ENCODE measurements around the gene TSPAN9. TPM values are rescaled to one million over a fixed set of nuclear protein-coding genes. Genes with fewer than 3 reads are reported as not detected.

Gene TSPAN9
- polyA plus RNA-seq, 2 of the 4 experiments (the other 2 are of a cell fraction): 12.4 to 16.1 TPM

DNA sequence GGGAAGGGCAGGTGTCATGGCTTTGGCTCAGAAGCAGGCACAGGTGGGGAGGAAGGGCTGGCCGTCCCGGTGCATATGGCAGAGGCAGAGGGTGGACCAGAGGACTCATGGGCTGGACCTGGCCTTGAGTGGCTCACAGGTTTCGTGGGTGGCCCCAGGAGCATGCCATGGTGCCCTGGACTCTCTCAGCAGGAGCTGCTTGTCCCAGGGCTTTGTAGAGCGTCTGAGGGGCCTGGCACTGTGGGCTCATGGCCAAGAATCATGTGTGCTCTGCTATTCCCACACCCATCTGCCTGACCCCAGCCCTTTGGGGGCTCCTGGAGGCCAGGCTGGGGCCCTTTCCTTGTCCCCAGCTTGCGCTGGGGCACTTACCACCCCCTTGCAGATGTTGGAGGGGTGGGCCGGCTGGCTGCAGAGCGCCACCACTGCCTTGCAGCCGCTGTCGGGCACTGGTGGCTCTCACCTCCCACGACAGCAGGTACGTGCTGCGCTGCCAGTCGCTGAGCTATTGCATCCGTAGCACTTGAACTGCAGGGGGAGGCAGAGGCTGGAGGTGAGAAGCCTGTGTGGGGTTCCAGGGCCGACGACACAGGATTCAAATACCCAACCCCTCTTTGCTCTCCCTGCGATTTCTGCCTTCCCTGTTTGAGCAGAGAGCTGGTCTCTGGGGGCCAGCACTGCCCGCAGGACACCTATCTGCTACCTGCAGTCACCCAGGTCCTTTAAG, 226.4 kb downstream of the TSPAN9 start:
- ChIA-PET CTCF (interaction anchor here (0.6 to 9.4 kb wide), 6 partner anchors 10 to 505 kb away, joined by 3 to 247 read pairs (median 6); no protein-coding TSS in a partner anchor), POLR2A (no interaction called here)
- TF ChIP-seq PHF8 (IDR thresholded peaks at IDR 0.05; ENCODE audit: borderline replicate concordance, low read depth) (no peak), ZSCAN20 (CRISPR knock-in tag; IDR thresholded peaks at IDR 0.05) (no peak), SREBF2 (IDR thresholded peaks at IDR 0.05) (no peak), RFX5 (IDR thresholded peaks at IDR 0.05) (no peak), MAZ (IDR thresholded peaks at IDR 0.05; ENCODE audit: borderline replicate concordance, low read depth, low read length) (no peak), FOXS1 (CRISPR knock-in tag; IDR thresholded peaks at IDR 0.05) (no peak), RNF2 (IDR thresholded peaks at IDR 0.05; ENCODE audit: borderline replicate concordance, low read depth) (no peak), HOXA7 (CRISPR knock-in tag; IDR thresholded peaks at IDR 0.05) (no peak), NR3C1 (IDR thresholded peaks at IDR 0.05) (no peak), RARB (CRISPR knock-in tag; IDR thresholded peaks at IDR 0.05) (no peak), FOSB (CRISPR knock-in tag; IDR thresholded peaks at IDR 0.05) (no peak), CHD2 (IDR thresholded peaks at IDR 0.05; ENCODE audit: low read length, partially characterized antibody) (no peak)
- TF ChIP-seq, protein P1, sequence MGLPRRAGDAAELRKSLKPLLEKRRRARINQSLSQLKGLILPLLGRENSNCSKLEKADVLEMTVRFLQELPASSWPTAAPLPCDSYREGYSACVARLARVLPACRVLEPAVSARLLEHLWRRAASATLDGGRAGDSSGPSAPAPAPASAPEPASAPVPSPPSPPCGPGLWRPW (IDR thresholded peaks at IDR 0.05): no peak
- TF ChIP-seq, protein P2, sequence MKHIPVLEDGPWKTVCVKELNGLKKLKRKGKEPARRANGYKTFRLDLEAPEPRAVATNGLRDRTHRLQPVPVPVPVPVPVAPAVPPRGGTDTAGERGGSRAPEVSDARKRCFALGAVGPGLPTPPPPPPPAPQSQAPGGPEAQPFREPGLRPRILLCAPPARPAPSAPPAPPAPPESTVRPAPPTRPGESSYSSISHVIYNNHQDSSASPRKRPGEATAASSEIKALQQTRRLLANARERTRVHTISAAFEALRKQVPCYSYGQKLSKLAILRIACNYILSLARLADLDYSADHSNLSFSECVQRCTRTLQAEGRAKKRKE (CRISPR knock-in tag; IDR thresholded peaks at IDR 0.05; ENCODE audit: low read depth): no peak
- no peak for DNase-seq (ENCODE audit: low read depth in 1 of 2, low spot score in 1 of 2)
- 0 out of 6 replicates have a peak overlapping the region, but pooled peaks of 1 of the 2 experiments have one; percentile 16 for H3K27ac ChIP-seq
- H3K9me3 ChIP-seq: no peaks in the 10 kb centered on the region
- H3K4me3 ChIP-seq: no peak overlapping the region
- 73% methylated on average over 16 of the region's 18 CpGs for WGBS (ENCODE audit: missing lambda C conversion rate)
- no peak for ATAC-seq
- FAIRE-seq: no peak
- no peak overlapping the region for H3K4me2 ChIP-seq
- peaks cover 11% of the 10 kb centered on the region; the same call in 2 of the 3 replicates for H3K4me1 ChIP-seq

DNA sequence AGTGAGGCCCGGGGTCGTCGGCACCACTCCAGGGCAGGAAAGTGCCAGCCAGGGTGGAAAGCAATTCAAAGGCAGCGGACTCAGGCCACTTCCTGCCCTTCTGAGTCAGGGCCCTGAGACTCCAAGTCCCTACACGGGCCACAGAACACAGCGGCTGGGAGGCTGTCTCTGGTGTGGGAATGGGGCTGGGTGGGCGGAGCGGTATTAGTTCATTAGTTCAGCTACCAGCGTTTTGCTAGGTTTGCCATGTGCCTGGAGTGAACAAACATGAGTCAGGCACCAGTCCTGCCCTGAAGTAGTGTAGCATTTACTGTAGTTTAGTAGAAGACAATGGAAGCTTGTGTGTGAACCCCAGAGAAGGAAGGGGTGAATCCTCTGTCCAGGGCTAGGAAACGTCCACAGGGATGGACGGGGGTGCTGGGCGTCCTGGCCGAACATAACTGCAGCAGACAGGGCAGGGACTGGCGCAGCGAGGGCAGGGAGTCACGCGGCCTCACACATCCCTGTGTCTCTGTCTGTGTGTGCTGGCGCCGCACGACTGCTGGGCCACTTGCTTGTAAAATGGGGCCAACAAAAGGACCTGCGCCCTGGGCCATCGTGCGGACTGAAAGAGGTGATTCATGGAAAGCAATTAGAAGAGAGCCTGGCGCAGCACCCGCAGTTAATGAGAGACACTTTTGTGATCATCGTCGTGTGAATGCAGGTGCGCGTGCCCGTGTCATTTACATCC, 227.4 kb downstream of the TSPAN9 start:
- ChIA-PET POLR2A (no interaction called here), CTCF (interaction anchor here (0.6 to 9.4 kb wide), 4 partner anchors 9 to 504 kb away, joined by 3 to 247 read pairs (median 4); no protein-coding TSS in a partner anchor)
- peaks cover 11% of the 10 kb centered on the region; the same call in 2 of the 3 replicates for H3K4me1 ChIP-seq
- no peak for TF ChIP-seq GATA3 (IDR thresholded peaks at IDR 0.05; ENCODE audit: borderline replicate concordance)
- no peak for TF ChIP-seq ZC3H11A (IDR thresholded peaks at IDR 0.05)
- no peak for TF ChIP-seq EHF (CRISPR knock-in tag; IDR thresholded peaks at IDR 0.05)
- no peak for TF ChIP-seq NFE2L2 (conservative IDR thresholded peaks at IDR 0.05; ENCODE audit: low read length)
- no peak for TF ChIP-seq RCOR1 (IDR thresholded peaks at IDR 0.05; ENCODE audit: low read depth, low read length)
- TF ChIP-seq MAZ (IDR thresholded peaks at IDR 0.05; ENCODE audit: borderline replicate concordance, low read depth, low read length): no peak
- TF ChIP-seq CHD2 (IDR thresholded peaks at IDR 0.05; ENCODE audit: low read length, partially characterized antibody): no peak
- TF ChIP-seq CBX2 (IDR thresholded peaks at IDR 0.05; ENCODE audit: borderline replicate concordance, low read depth): no peak
- TF ChIP-seq ESRRA (IDR thresholded peaks at IDR 0.05; ENCODE audit: borderline replicate concordance, low read length): no peak
- H3K9me3 ChIP-seq: no peaks in the 10 kb centered on the region
- no peak for FAIRE-seq
- WGBS (ENCODE audit: missing lambda C conversion rate): 65% methylated on average over 30 of the region's 30 CpGs
- H3K4me2 ChIP-seq: no peak overlapping the region
- H3K4me3 ChIP-seq: no peak overlapping the region
- peak in 1 of 2 experiments; percentile 41 for DNase-seq (ENCODE audit: low read depth in 1 of 2, low spot score in 1 of 2)
- ATAC-seq: no peak; a peak in 2 of 6 replicates
- H3K27ac ChIP-seq: 0 out of 6 replicates have a peak overlapping the region, but pooled peaks of 1 of the 2 experiments have one; percentile 16

DNA sequence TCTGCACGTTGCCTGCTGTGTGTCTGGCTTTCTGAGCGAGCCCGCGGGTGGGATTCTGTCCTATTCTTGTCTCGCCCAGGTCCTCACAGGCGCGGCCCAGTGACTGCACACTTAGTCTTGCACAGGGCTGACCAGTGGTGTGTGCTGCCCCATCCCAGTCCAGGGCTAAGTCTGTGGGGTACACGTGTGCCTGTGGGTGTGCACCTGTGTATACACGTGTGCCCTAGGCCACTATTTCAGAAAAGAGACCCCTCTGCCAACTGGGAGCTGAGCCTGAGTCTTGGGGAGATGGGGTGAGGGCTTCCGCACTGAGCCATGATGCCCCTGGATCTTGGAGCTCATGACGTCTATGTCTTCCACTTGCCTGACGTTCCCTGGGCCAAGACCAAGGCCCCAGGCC, 228.3 kb downstream of the TSPAN9 start:
- ATAC-seq: no peak
- no peaks in the 10 kb centered on the region for H3K9me3 ChIP-seq
- no peak for FAIRE-seq
- CTCF ChIA-PET: interaction anchor here (0.7 to 2.1 kb wide), 4 partner anchors 11 to 498 kb away, joined by 3 to 11 read pairs (median 4); no protein-coding TSS in a partner anchor
- POLR2A ChIA-PET: no interaction called here
- no peak overlapping the region for H3K4me3 ChIP-seq
- peaks cover 6% of the 10 kb centered on the region; the same call in 2 of the 3 replicates for H3K4me1 ChIP-seq
- no peak overlapping the region for H3K4me2 ChIP-seq
- no peak for DNase-seq (ENCODE audit: low read depth in 1 of 2, low spot score in 1 of 2)
- no peak overlapping the region for H3K27ac ChIP-seq
- 61% methylated on average over 5 of the region's 12 CpGs for WGBS (ENCODE audit: missing lambda C conversion rate)
- TF ChIP-seq HOXA7 (CRISPR knock-in tag; IDR thresholded peaks at IDR 0.05) (no peak), KDM1A (IDR thresholded peaks at IDR 0.05; ENCODE audit: low read depth) (no peak), CBX2 (IDR thresholded peaks at IDR 0.05; ENCODE audit: borderline replicate concordance, low read depth) (no peak)
